ENCODE results near the gene PCA3. TPM values are rescaled to one million over a fixed set of nuclear protein-coding genes. Genes with fewer than 3 reads are reported as not detected.

The PCA3 gene
- total and polyA plus RNA-seq, 4 donors, result 0.33 to 0.92 (median 0.58) TPM

- H3K4me1 ChIP-seq (ENCODE audit: control insufficient read depth in 4 of 4, insufficient read depth in 4 of 4, low read length in 3 of 4), result no peaks in the 10 kb centered on the region
- TF ChIP-seq ATF3 (IDR thresholded peaks at IDR 0.05) (no peak), REST (IDR thresholded peaks at IDR 0.05) (no peak), NR2F2 (IDR thresholded peaks at IDR 0.05) (no peak)
- no peak for DNase-seq (ENCODE audit: low spot score)
- no peak overlapping the region for H3K9ac ChIP-seq (ENCODE audit: low read depth in 1 of 2, low read length in 2 of 2)
- H3K27me3 ChIP-seq (ENCODE audit: control insufficient read depth in 4 of 4, insufficient read depth in 4 of 4, low read length in 3 of 4), result no peaks in the 10 kb centered on the region
- no peaks in the 10 kb centered on the region for H3K9me3 ChIP-seq (ENCODE audit: control insufficient read depth in 4 of 4, low read length in 3 of 4)
- H3K4me3 ChIP-seq (ENCODE audit: low read depth in 1 of 3, low read length in 3 of 3), result no peak overlapping the region
- no peak overlapping the region for H3K27ac ChIP-seq (ENCODE audit: low read depth in 1 of 2, low read length in 2 of 2)
- no peaks in the 10 kb centered on the region for H3K36me3 ChIP-seq (ENCODE audit: control insufficient read depth in 4 of 4, insufficient read depth in 3 of 4, low read depth in 1 of 4, low read length in 3 of 4)
Measured at GRCh38 chr9:76784881-76785280, 20.6 kb downstream of the PCA3 start.

- H3K9ac ChIP-seq (ENCODE audit: low read depth in 1 of 2, low read length in 2 of 2), result no peak overlapping the region
Measured at GRCh38 chr9:76785501-76785900, 21.3 kb downstream of the PCA3 start.

GRCh38 chr9:76787677-76788076 is 23.4 kb downstream of the PCA3 start:
- no peak overlapping the region for H3K27ac ChIP-seq (ENCODE audit: low read depth in 1 of 2, low read length in 2 of 2)
- no peak overlapping the region for H3K9ac ChIP-seq (ENCODE audit: low read depth in 1 of 2, low read length in 2 of 2)
- H3K27me3 ChIP-seq (ENCODE audit: control insufficient read depth in 4 of 4, insufficient read depth in 4 of 4, low read length in 3 of 4), result no peaks in the 10 kb centered on the region
- WGBS, result 82% methylated on average over 11 of the region's 11 CpGs
- no peak for DNase-seq (ENCODE audit: low spot score)
- no peak overlapping the region for H3K4me3 ChIP-seq (ENCODE audit: low read depth in 1 of 3, low read length in 3 of 3)
- H3K4me1 ChIP-seq (ENCODE audit: control insufficient read depth in 4 of 4, insufficient read depth in 4 of 4, low read length in 3 of 4), result no peaks in the 10 kb centered on the region
- no peaks in the 10 kb centered on the region for H3K9me3 ChIP-seq (ENCODE audit: control insufficient read depth in 4 of 4, low read length in 3 of 4)
- no peaks in the 10 kb centered on the region for H3K36me3 ChIP-seq (ENCODE audit: control insufficient read depth in 4 of 4, insufficient read depth in 3 of 4, low read depth in 1 of 4, low read length in 3 of 4)
- no peak for TF ChIP-seq FOXA2 (IDR thresholded peaks at IDR 0.05)
- TF ChIP-seq GABPA (IDR thresholded peaks at IDR 0.05 in 1 of 2, conservative IDR thresholded peaks at IDR 0.05 in 1 of 2), result no peak
- TF ChIP-seq ATF3 (IDR thresholded peaks at IDR 0.05), result no peak
- TF ChIP-seq RAD21 (IDR thresholded peaks at IDR 0.05), result no peak
- no peak for TF ChIP-seq SP1 (IDR thresholded peaks at IDR 0.05)
- TF ChIP-seq CTCF (IDR thresholded peaks at IDR 0.05; ENCODE audit: low read depth, low read length, missing input control), result no peak
- TF ChIP-seq JUND (IDR thresholded peaks at IDR 0.05), result no peak
- no peak for TF ChIP-seq HNF4A (conservative IDR thresholded peaks at IDR 0.05)
- TF ChIP-seq ZBTB33 (IDR thresholded peaks at IDR 0.05), result no peak
- TF ChIP-seq RXRA (IDR thresholded peaks at IDR 0.05), result no peak
- no peak for TF ChIP-seq FOXA1 (IDR thresholded peaks at IDR 0.05)
- TF ChIP-seq HNF4G (IDR thresholded peaks at IDR 0.05), result no peak
- TF ChIP-seq REST (IDR thresholded peaks at IDR 0.05), result no peak
- TF ChIP-seq MAX (IDR thresholded peaks at IDR 0.05), result no peak

More at GRCh38 chr9:76785501-76785900, 21.3 kb downstream of the PCA3 start:
- Histone ChIP-seq H3K9me3 (ENCODE audit: control insufficient read depth in 4 of 4, low read length in 3 of 4) (no peaks in the 10 kb centered on the region), H3K27ac (ENCODE audit: low read depth in 1 of 2, low read length in 2 of 2) (no peak overlapping the region), H3K4me1 (ENCODE audit: control insufficient read depth in 4 of 4, insufficient read depth in 4 of 4, low read length in 3 of 4) (no peaks in the 10 kb centered on the region), H3K36me3 (ENCODE audit: control insufficient read depth in 4 of 4, insufficient read depth in 3 of 4, low read depth in 1 of 4, low read length in 3 of 4) (no peaks in the 10 kb centered on the region), H3K27me3 (ENCODE audit: control insufficient read depth in 4 of 4, insufficient read depth in 4 of 4, low read length in 3 of 4) (no peaks in the 10 kb centered on the region), H3K4me3 (ENCODE audit: low read depth in 1 of 3, low read length in 3 of 3) (no peak overlapping the region)
- DNase-seq (ENCODE audit: low spot score), result no peak
- TF ChIP-seq MAX (IDR thresholded peaks at IDR 0.05) (no peak), RAD21 (IDR thresholded peaks at IDR 0.05) (no peak), FOXA1 (IDR thresholded peaks at IDR 0.05) (no peak)
- WGBS, result 97% methylated on average over 1 of the region's 1 CpG

Data from liver (tissue), 9 donors.